GM18868 (cell line): ENCODE data around the gene FSIP1.

Experiments
- ATAC-seq: cut with Tn5 transposase; IDR thresholded peaks from one replicate; pipeline ENCODE4 v1.9.1; 2021; ENCODE audit warnings: mild to moderate bottlenecking, moderate library complexity; ENCODE audit not compliant: unreplicated experiment

The FSIP1 gene

DNA sequence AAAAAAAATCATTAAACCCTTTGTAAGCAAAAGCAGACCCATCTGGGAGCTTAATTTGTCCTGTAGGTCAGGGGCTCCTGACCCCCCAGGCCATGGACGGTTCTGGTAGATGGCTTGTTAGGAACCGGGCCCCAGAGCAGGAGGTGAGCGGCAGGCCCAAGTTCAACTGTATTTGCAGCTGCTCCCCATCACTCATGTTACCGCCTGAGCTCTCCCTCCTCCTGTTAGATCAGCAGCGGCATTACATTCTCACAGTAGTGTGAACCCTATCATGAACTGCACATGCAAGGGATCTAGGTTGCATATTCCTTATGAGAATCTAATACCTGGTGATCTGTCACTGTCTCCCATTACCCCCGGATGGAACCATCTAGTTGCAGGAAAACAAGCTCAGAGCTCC is 60.7 kb downstream of the FSIP1 start:
- no peak for ATAC-seq

DNA sequence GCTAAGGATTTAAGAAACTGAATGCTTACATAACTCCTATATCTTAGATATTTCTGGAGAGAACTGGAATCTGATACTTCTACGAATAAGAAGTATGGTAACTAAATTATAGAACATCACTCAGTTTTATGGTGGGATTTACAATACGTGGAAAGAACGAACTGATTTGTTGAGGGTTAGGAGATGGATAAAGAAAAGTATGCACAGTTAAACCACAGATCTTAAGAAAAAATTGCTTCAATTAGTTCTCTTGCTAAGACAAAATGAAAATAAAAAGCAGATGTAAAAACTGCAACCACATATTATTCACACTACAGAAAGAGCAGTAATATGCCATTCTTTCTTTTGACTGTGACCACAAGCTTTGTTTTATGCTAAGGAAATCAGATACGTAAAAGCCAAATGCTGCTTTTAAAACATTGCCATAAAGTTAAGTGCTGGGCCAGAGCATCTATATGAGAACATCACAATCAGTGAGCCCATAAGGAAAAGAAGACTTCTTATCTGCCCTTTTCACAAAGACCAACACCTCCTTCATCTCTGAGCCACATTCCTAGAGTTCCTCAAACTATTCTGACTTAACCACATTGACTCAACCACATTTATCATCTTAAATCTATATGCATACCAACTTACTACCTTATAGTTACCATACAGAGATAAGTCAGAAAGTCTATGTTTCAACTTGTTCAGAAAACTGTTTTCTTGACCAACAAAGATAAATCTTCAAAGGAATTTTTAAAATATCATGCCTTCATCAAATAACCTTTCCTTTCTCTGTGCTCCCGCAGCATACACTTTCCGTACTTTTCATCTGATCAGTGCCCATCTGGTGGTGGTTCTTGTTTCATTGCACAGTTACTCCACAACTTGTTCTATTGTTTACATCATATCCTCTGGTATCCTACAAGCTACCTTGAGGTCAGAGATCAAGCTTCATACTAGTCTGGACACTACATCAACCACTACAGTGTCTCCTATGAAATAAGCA is 61.7 kb downstream of the FSIP1 start:
- no peak for ATAC-seq

DNA sequence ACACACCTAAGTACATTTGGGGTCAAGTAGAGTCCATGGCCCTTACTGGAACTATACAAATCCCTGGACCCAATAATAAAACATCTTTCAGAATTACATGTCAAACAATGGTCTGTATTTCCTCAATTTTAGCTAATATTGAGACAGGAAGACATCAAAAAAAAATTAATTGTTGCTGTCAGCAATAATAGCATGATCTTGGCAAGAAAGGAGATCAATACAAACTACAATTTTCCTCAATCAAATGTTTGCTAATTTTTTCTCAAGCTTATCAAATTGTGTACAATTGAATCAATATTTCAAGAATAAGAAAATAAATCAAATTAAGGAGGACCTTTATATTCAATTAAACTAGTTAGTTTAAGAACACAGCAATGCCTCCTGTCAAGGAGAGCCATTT is 62.6 kb downstream of the FSIP1 start:
- no peak for ATAC-seq

DNA sequence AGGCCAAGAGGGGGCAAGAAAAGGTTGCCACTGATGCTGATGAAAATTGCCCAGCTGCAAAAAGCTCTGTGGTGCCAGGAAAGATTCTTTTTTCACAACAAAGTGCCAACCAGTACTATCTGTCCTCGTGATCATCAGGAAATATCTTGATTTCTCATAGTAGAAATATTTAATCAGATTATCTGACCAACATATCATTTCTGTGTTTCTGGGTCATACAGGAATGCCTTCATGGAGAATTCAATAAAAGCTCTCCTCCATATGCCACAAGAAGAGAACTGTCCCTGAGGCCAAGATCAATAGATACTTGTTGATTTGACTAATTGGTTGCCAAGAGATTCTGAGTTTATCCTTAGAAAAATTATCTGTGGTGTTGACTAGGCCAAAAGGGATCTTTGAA is 63.5 kb downstream of the FSIP1 start:
- ATAC-seq = no peak

DNA sequence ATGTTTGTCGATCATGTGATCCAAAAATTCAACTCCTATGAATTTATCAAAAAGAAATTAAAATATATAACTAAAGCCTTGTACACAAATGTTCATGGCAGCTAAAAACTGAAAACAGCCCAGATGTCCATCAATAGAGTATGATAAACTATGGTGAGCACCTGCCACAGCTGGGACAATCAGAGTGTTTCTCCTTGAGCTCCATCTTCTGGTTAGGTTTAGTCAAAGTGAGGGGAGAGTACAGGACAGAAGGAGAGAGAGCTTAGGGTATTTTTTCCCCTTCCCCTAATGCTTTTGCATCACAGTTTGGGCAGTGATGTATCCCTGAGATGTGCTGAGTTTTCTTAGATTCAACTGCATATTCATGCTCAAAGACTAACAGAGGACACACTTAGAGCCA is 65.5 kb downstream of the FSIP1 start:
- no peak for ATAC-seq

DNA sequence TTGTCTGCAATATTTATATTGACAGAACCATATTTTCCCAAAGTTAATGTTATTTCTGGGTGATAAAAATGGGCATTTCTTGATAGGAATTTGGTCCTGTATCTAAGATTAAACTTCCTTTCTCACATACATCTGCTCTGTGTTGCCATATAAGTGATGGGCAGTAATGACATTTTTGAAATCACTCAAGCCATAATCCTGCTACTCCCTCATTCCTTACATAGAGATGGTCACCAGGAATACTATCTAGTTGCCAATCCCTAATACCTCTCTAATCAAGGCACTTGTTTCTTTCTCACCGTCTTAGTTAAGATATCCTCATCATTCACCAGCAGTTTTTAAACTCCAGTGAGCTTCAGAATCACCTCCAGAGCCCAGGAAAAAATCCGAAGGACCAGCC is 68.4 kb downstream of the FSIP1 start:
- ATAC-seq = no peak

DNA sequence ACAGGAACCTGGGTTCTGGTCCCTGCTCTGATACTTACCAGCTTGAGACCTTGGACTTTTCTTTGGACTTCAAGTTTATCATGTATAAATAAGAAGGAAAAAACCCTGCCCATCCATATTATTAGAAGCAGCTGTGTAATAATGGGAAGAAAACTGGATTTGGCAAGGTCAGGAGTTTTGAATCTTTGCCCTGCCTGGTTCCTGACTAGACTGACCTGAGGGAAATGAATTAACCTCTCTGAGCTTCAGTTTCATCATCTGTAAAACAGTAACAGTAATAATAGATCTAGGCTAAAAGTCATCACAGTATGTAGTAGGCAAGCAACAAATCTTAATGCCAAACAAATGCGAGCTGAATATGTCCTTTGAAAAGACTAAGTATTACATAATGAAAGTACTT is 68.8 kb downstream of the FSIP1 start:
- no peak for ATAC-seq

DNA sequence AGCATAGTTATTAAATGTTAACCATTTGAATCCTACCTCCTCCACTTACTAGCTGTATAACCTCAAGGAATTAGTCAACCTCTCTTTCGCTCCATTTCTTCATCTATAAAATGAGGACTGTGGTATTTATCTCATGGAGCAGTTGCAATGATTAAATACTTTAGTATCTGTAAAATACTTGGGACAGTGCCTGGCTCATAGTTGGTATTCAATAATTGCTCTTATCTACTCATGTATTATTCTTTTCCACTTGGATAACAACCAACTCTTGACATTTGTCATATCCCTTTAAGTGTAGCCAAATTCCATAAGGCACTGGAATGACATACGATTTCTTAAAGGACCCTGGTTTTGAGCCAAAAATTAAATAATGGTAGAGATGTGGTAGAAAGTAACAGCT is 72.0 kb downstream of the FSIP1 start:
- no peak for ATAC-seq

DNA sequence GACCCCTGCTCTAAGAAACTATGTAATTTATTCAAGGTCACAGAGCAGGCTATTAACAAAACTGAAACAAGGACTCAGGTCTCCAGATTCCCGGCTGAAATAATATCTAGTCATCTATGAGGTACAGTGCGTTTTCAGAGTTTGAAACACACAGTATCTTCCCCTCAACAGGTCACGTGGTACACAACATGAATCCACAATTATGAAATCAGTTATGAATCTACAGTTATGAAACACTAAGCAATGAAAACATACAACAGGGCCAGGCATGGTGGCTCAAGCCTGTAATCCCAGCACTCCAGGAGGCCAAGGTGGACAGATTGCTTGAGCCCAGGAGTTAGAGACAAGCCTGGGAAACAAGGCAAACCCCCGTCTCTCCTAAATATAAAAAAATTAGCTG is 72.7 kb downstream of the FSIP1 start:
- ATAC-seq = no peak

DNA sequence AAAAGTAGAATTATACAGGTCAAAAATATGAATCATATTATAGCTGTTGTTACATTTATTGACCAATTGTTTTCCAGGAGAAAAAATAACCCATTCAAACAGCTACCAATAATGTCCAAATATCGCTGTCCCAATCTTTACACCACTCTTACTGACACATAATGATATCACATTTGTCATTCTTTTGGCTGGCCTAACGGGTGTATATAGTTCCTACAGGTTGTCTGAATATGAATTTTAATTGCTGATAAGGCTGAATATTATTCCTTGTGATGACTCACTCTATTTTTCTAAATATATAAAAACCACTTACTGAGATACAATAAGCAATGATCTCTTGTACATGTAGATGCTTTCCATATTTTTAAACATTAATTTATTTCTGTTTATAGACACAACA is 76.4 kb downstream of the FSIP1 start:
- ATAC-seq = no peak

DNA sequence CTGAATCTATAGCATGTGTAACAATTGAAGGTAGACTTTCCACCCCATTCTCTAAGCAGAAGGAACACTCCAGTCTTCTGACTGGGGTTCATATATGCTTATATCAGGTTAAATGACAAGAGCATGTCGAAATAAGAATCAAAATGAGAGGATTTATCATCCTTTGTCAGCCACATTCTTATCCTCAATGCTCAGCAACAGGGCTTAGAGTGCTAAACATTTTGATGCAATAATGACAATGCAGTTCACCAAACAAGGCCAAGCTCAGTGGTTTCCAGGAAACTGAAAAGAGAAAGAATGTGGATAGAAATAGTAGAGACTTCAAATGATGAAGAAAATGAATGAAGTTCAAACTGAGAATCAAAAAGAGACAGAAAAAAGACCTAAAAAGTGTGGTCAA is 78.0 kb downstream of the FSIP1 start:
- no peak for ATAC-seq

DNA sequence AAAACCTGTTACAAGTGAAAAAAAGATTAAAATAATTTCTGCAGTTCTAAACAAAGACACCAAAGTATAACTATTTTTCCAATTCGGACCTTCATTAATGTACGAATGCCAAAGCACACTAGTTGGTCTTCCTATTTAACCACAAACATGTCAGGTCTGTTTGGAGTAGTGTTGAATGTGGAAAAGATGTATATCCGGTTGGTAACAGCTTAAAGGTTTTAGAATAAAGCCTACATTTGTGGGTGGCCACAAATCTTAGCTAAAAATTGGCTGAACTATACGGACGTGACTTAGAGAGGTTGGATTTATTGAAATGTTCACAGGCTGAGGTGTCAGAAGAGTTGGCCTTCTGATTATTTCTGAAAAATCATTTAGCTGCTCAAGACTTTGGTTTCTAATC is 78.4 kb downstream of the FSIP1 start:
- ATAC-seq = no peak

DNA sequence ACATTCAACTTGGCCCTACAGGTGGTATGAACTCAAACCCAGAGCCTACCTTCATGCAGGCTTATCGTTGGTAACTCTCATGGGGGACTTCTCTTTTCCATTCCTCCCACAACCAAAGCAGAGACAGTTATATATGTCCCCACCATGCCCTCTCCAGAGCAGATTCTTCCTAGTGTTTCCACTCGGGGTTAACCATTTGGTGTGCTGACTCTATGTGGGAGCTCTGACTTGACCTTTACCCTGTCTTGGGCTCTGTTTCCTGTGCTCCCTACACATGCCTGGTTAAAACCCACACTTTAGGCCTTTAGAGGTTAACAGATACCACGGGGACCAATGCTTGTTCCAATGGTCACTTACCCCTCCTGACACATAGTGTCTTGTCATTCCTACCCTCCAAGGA is 80.7 kb downstream of the FSIP1 start:
- ATAC-seq = no peak

DNA sequence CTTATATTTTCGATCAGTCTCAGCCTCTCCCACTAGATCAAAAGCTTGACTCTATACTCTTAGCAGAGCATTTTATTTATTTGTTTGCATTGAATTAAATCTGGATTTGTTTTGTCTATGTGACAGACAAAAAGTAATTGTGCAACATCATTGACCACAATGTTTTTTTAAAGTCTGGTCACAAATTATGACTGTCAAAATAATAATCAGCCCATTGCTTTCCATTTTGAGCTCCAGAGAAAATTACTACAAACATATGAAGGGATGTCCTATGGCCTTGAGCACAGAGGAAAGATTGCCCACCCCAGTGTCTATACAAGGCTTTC is 82.3 kb downstream of the FSIP1 start:
- ATAC-seq = no peak

DNA sequence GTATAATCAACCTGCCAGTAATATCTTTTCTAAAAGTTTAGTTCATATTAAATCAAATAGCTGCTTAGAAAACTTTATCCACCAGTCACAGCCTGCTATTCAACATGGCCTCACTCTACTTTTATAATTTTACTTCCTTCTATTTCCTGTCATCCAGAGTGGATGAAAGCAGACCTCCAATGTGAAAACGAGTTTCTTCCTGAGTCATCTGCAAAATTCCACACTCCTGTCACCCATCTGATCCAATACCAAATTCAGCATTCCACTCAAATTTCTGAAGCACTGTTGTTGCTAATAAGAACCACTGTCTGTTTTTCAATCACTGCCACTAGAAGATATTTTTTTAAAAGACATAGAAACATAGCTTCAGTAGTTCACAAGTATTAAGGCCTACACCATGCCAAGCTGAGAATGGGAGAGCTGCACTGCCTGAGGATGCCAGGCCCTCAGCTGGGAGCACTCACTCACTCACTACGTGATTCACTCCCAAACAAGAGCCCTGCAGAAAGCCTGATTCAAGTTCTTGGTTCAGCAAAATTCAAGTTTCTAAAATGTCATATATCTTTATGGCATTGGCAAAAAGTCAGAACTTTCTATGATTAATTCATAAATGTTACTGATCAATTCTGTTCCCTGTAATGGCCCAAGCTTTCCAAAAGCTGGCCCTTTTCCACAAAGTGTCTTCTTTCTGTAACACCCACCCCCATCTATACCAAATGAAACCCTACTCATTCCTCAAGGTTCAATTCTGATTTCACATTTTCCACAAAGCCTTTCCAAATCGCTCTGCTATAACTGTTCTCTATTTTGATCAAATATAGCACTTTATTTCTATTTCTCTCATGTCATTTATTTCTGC is 82.9 kb downstream of the FSIP1 start:
- no peak for ATAC-seq

DNA sequence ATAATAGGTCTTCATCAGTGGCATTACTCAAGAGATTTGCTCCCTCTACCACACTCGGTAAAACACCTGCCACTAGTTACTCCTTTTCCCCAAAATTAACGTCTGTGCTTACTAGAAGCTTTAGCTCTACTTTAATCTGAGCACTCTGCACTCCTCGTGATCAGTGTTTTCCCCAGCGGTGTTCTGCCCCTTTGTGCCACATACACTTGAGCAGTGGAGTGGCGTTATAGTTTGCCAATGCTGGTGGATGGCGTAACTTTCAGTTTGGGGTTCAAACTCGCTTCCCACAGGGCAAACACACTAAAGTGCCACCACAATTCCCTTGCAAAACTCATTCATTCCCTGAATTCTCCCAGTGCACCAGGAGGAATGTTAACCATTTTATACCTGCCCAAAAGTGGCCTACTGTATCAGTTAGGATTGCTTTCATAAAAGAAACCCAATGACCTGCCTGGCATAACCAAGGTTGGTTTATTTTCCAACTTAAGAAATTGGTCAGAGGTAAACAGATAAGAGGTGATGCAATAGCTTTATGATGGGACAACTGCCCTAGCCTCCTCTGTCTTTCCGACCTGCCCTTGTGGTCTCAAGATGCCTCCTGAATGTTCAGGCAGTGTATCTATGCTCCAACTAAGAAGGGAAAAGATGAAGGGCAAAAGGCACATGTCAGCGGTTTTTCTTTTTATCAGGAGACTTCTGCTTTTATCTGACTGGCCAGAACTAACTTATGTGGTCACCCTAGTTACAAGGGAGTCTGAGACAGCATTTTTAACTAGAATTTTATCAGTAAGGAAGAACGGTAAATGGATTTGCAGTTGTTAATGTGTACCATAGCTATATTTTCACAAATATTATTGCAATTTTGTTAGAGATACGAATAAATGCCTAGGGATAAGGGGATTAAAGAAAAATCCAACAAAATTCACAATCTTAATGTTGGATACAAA is 83.9 kb downstream of the FSIP1 start:
- ATAC-seq = no peak

DNA sequence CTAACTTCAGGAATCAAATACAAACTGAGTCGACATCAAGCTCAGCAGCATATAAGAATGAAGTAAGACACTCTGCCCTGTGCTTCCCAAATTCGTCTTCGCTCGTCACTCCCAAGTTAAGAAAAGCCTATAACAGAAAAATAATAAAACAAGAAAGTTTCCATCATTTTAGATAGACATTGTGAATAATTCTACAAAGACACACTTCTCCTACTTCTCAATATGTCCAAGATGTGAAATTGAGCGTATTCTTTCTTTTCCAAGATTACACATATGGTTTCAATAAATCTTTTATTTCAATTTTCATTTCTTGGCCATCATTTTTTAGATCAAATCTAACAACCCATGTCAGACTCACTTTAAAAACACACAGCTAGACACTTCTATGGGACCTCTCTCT is 85.1 kb downstream of the FSIP1 start:
- no peak for ATAC-seq

DNA sequence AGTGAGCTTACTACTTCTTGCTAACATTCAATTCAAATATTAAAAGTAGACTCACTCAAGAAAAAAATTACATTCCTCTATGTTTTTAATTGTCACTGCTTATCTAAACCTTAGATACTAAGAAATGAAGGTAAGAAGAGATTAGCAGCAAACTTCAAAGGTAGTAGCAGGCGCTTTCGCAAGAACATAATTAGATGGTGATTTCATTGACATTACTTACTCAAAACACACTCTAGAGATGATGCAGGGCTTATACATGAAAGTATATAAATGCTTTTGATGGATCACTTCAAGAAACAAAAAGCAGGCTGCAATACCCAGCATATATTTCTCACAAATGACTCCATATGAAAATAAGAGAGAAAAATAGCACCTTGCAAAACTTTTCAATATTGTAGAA is 86.8 kb downstream of the FSIP1 start:
- no peak for ATAC-seq

DNA sequence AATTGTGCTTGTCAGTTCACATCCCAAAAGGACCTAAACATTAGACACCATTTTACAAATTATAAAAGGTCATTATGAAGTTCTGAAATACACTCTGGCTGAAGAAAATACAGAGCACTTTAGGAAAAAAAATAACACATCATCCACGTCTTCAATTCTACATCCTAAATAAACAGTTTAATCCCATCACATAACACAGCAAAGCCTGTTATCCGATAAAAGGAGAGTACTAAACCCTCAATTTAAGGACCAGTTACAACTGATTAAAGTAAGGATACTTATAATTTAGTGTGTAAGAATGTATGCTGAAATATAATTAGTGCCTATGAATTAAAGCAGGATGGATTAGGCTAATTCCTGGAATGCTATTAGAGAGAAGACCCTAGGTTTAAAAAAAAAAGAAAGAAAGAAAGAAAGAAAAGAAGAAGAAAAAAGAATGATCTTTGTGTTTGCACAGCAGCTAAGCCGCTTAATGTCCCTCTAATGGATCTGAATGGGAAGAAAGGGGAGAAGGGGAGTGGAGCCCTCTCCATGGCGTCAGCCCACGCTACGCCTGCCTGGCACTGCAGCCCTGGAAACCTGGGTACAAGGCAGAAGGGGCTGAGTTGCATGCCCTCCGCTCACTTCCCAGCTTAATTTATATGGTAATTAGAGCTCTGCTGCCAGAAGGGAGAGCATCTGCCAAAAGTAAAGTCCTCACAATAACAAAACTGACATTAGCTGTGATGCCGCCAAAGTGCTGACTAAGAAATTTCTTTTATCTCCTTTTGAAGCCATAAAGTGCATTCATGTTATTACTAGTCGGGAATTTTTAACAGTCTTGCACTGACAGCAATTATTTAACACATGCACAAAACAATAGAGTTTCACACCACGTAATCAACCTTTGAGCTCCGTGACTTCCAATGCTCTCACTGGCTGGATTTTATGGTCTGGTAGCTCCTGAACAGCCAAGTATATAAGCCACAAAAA is 90.0 kb downstream of the FSIP1 start:
- ATAC-seq = no peak
